Measurements from ENCODE around the gene TTC31.
"Not testable (repeated sequence)": the region's sequence is repeated elsewhere in the genome, so short reads cannot be mapped to it uniquely, and the experiment has no call there.

Gene TTC31

DNA sequence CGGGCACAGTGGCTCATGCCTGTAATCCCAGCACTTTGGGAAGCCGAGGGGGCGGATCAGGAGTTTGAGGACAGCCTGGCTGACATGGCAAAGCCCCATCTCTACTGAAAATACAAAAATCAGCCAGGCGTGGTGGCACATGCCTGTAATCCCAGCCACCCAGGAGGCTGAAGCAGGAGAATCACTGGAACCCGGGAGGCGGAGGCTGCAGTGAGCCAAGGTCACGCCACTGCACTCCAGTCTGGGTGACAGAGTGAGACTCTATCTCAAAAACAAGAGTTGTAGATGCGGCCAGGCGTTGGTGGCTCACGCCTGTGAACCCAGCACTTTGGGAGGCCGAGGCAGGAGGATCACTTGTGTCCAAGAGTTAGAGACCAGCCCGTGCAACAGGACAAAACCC lies 12.1 kb upstream of the TTC31 start:
- not testable (repeated sequence) for H3K79me1 ChIP-seq (ENCODE audit: low read length); H3K4me1 ChIP-seq (ENCODE audit: control insufficient read depth, low read depth, low read length); H3K36me3 ChIP-seq (ENCODE audit: control insufficient read depth, insufficient read depth, low read length); H3K4me2 ChIP-seq (ENCODE audit: low read length); H3K56ac ChIP-seq (ENCODE audit: low read length); H2AK5ac ChIP-seq (ENCODE audit: low read length); H2BK120ac ChIP-seq (ENCODE audit: low read depth, low read length); H3K23ac ChIP-seq (ENCODE audit: low read length); DNase-seq; H4K8ac ChIP-seq (ENCODE audit: low read depth, low read length); H3K9ac ChIP-seq (ENCODE audit: low read length); H2BK5ac ChIP-seq (ENCODE audit: low read length); H3K79me2 ChIP-seq (ENCODE audit: control insufficient read depth, insufficient read depth, low read length); H3K27ac ChIP-seq (ENCODE audit: low read depth, low read length); H3K27me3 ChIP-seq (ENCODE audit: insufficient read depth, low read length, poor library complexity); H3K4me3 ChIP-seq (ENCODE audit: low read length); H4K5ac ChIP-seq (ENCODE audit: low read length); H2BK15ac ChIP-seq (replicated peaks; ENCODE audit: low read depth); H3K18ac ChIP-seq (ENCODE audit: low read length); H3K4ac ChIP-seq (ENCODE audit: low read depth, low read length)
- no CpG with 5 or more reads among the region's 12 CpGs for WGBS (ENCODE audit: extremely low coverage, insufficient coverage, low lambda C conversion rate)

DNA sequence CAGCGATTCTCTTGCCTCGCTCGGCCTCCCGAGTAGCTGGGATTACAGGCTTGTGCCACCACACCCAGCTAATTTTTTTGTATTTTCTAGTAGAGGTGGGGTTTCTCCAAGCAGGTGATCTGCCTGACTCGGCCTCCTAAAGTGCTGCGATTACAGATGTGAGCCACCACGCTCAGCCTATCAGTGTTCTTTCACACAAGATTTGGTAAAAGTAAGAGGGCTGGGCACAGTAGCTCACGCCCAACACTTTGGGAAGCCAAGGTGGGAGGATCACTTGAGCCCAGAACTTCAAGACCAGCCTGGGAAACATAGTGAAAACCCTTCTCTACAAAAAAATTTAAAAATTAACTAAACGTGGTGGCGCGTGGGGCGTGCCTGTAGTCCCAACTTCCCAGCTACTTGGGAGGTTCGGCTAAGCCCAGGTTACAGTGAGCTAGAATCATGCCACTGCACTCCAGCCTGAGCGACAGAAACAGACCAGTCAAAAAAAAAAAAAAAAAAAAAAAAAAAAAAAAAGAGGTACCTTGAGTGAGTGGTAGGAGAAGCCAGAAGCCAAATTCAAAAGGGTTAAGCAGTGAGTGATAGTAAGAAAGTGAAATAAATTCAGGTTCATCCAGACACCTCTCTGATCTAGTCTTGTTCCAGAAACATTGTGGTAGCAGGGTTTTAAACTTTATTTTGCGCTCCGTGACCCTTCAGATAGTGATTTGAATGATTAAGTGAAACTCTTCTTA lies 11.4 kb upstream of the TTC31 start:
- H3K4ac ChIP-seq (ENCODE audit: low read depth, low read length) = no peak overlapping the region
- no peak overlapping the region for H3K23ac ChIP-seq (ENCODE audit: low read length)
- H4K5ac ChIP-seq (ENCODE audit: low read length) = no peak overlapping the region
- peak overlapping the region; percentile 97 for H3K9ac ChIP-seq (ENCODE audit: low read length)
- no peaks in the 10 kb centered on the region for H3K79me1 ChIP-seq (ENCODE audit: low read length)
- H3K79me2 ChIP-seq (ENCODE audit: control insufficient read depth, insufficient read depth, low read length) = no peaks in the 10 kb centered on the region
- H3K56ac ChIP-seq (ENCODE audit: low read length) = peak overlapping the region; percentile 100
- DNase-seq = no peak
- H2BK15ac ChIP-seq (replicated peaks; ENCODE audit: low read depth) = no peak overlapping the region
- H3K18ac ChIP-seq (ENCODE audit: low read length) = no peak overlapping the region
- no peak overlapping the region for H2BK120ac ChIP-seq (ENCODE audit: low read depth, low read length)
- WGBS (ENCODE audit: extremely low coverage, insufficient coverage, low lambda C conversion rate) = no CpG with 5 or more reads among the region's 16 CpGs
- no peak overlapping the region for H2BK5ac ChIP-seq (ENCODE audit: low read length)
- peaks cover 5% of the 10 kb centered on the region for H3K36me3 ChIP-seq (ENCODE audit: control insufficient read depth, insufficient read depth, low read length)
- H3K4me1 ChIP-seq (ENCODE audit: control insufficient read depth, low read depth, low read length) = no peaks in the 10 kb centered on the region
- peak overlapping the region; percentile 78 for H3K27ac ChIP-seq (ENCODE audit: low read depth, low read length)
- peak overlapping the region; percentile 69 for H3K4me2 ChIP-seq (ENCODE audit: low read length)
- H3K27me3 ChIP-seq (ENCODE audit: insufficient read depth, low read length, poor library complexity) = no peaks in the 10 kb centered on the region
- no peak overlapping the region for H2AK5ac ChIP-seq (ENCODE audit: low read length)
- peak overlapping the region; percentile 94 for H3K4me3 ChIP-seq (ENCODE audit: low read length)
- no peak overlapping the region for H4K8ac ChIP-seq (ENCODE audit: low read depth, low read length)

- H2BK120ac ChIP-seq (ENCODE audit: low read depth, low read length) = no peak within 1 kb of the TSS
These were observed 10.6 kb upstream of the TTC31 start, which contains the start of gene MRPL53 for GRCh38 chr2:74472086-74472944. TSS of gene MRPL53 (minus strand) at chr2:74472680. CDS start at chr2:74472660, 20 bp downstream.

DNA sequence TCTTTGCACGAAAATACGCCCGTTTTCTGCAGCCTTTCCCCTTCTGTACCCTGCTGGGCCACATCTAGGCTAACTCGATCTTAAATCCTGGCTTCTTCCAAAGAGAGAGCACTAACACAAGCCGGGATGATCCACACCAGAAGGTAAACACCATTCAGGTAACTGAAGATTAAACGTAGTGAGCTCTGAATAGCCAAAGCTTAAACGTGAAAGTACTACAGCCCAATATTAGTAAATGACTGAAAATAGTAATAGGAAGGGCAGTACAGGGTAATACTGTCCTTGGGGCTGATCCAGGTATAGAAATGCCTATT lies 10.0 kb upstream of the TTC31 start:
- no CpG with 5 or more reads among the region's 7 CpGs for WGBS (ENCODE audit: extremely low coverage, insufficient coverage, low lambda C conversion rate)

More at GRCh38 chr2:74472086-74472944, 10.6 kb upstream of the TTC31 start, which contains the start of gene MRPL53:
- Histone ChIP-seq H3K79me1 (ENCODE audit: low read length) (no peaks in the 10 kb centered on the region), H3K18ac (ENCODE audit: low read length) (peak within 1 kb of the TSS; percentile 52), H3K79me2 (ENCODE audit: control insufficient read depth, insufficient read depth, low read length) (no peaks in the 10 kb centered on the region), H3K27ac (ENCODE audit: low read depth, low read length) (peak within 1 kb of the TSS; percentile 78), H3K36me3 (ENCODE audit: control insufficient read depth, insufficient read depth, low read length) (peaks cover 5% of the 10 kb centered on the region), H3K23ac (ENCODE audit: low read length) (peak within 1 kb of the TSS; percentile 97), H3K27me3 (ENCODE audit: insufficient read depth, low read length, poor library complexity) (no peaks in the 10 kb centered on the region), H3K4me3 (ENCODE audit: low read length) (peak within 1 kb of the TSS; percentile 94), H2BK5ac (ENCODE audit: low read length) (peak within 1 kb of the TSS; percentile 74), H2BK15ac (replicated peaks; ENCODE audit: low read depth) (no peak within 1 kb of the TSS), H4K5ac (ENCODE audit: low read length) (peak within 1 kb of the TSS; percentile 47), H3K4ac (ENCODE audit: low read depth, low read length) (no peak within 1 kb of the TSS), H3K56ac (ENCODE audit: low read length) (peak within 1 kb of the TSS; percentile 100), H4K8ac (ENCODE audit: low read depth, low read length) (no peak within 1 kb of the TSS), H2AK5ac (ENCODE audit: low read length) (no peak within 1 kb of the TSS), H3K4me1 (ENCODE audit: control insufficient read depth, low read depth, low read length) (no peaks in the 10 kb centered on the region), H3K9ac (ENCODE audit: low read length) (peak within 1 kb of the TSS; percentile 97), H3K4me2 (ENCODE audit: low read length) (peak within 1 kb of the TSS; percentile 69)
- no CpG with 5 or more reads among the region's 66 CpGs for WGBS (ENCODE audit: extremely low coverage, insufficient coverage, low lambda C conversion rate)
- DNase-seq = peak; percentile 98

GRCh38 chr2:74474481-74474880 lies 8.4 kb upstream of the TTC31 start:
- Histone ChIP-seq H4K8ac (ENCODE audit: low read depth, low read length) (no peak overlapping the region), H2AK5ac (ENCODE audit: low read length) (no peak overlapping the region), H3K23ac (ENCODE audit: low read length) (no peak overlapping the region), H2BK120ac (ENCODE audit: low read depth, low read length) (no peak overlapping the region), H3K79me2 (ENCODE audit: control insufficient read depth, insufficient read depth, low read length) (no peaks in the 10 kb centered on the region), H3K79me1 (ENCODE audit: low read length) (no peaks in the 10 kb centered on the region), H3K27me3 (ENCODE audit: insufficient read depth, low read length, poor library complexity) (no peaks in the 10 kb centered on the region), H3K36me3 (ENCODE audit: control insufficient read depth, insufficient read depth, low read length) (peaks cover 5% of the 10 kb centered on the region), H3K56ac (ENCODE audit: low read length) (no peak overlapping the region), H3K9ac (ENCODE audit: low read length) (no peak overlapping the region), H2BK15ac (replicated peaks; ENCODE audit: low read depth) (no peak overlapping the region), H4K5ac (ENCODE audit: low read length) (no peak overlapping the region), H3K4me2 (ENCODE audit: low read length) (no peak overlapping the region), H3K4me1 (ENCODE audit: control insufficient read depth, low read depth, low read length) (no peaks in the 10 kb centered on the region), H3K4me3 (ENCODE audit: low read length) (no peak overlapping the region), H3K4ac (ENCODE audit: low read depth, low read length) (no peak overlapping the region), H2BK5ac (ENCODE audit: low read length) (no peak overlapping the region), H3K27ac (ENCODE audit: low read depth, low read length) (no peak overlapping the region), H3K18ac (ENCODE audit: low read length) (no peak overlapping the region)
- DNase-seq = no peak
- no CpG with 5 or more reads among the region's 6 CpGs for WGBS (ENCODE audit: extremely low coverage, insufficient coverage, low lambda C conversion rate)

More for the DNA sequence above, 10.0 kb upstream of the TTC31 start:
- H2BK120ac ChIP-seq (ENCODE audit: low read depth, low read length) = no peak overlapping the region
- no peak overlapping the region for H2AK5ac ChIP-seq (ENCODE audit: low read length)
- no peak overlapping the region for H2BK5ac ChIP-seq (ENCODE audit: low read length)
- peak overlapping the region; percentile 52 for H3K18ac ChIP-seq (ENCODE audit: low read length)
- H3K79me1 ChIP-seq (ENCODE audit: low read length) = no peaks in the 10 kb centered on the region
- no peaks in the 10 kb centered on the region for H3K27me3 ChIP-seq (ENCODE audit: insufficient read depth, low read length, poor library complexity)
- peak overlapping the region; percentile 97 for H3K9ac ChIP-seq (ENCODE audit: low read length)
- H3K79me2 ChIP-seq (ENCODE audit: control insufficient read depth, insufficient read depth, low read length) = no peaks in the 10 kb centered on the region
- no peak overlapping the region for H4K8ac ChIP-seq (ENCODE audit: low read depth, low read length)
- no peak overlapping the region for H3K23ac ChIP-seq (ENCODE audit: low read length)
- no peak for DNase-seq
- no peak overlapping the region for H3K4ac ChIP-seq (ENCODE audit: low read depth, low read length)
- peak overlapping the region; percentile 81 for H3K56ac ChIP-seq (ENCODE audit: low read length)
- H3K4me2 ChIP-seq (ENCODE audit: low read length) = peak overlapping the region; percentile 47
- no peaks in the 10 kb centered on the region for H3K4me1 ChIP-seq (ENCODE audit: control insufficient read depth, low read depth, low read length)
- H3K36me3 ChIP-seq (ENCODE audit: control insufficient read depth, insufficient read depth, low read length) = peaks cover 5% of the 10 kb centered on the region
- no peak overlapping the region for H2BK15ac ChIP-seq (replicated peaks; ENCODE audit: low read depth)
- peak overlapping the region; percentile 6 for H3K4me3 ChIP-seq (ENCODE audit: low read length)
- H4K5ac ChIP-seq (ENCODE audit: low read length) = peak overlapping the region; percentile 9
- peak overlapping the region; percentile 42 for H3K27ac ChIP-seq (ENCODE audit: low read depth, low read length)

All from mesendoderm (in vitro differentiated cells).